Lower leg skin (tissue), 4 donors: ENCODE data around the gene AP4M1. TPM values are rescaled to one million over a fixed set of nuclear protein-coding genes. Genes with fewer than 3 reads are reported as not detected.
"Not testable (repeated sequence)": the region's sequence is repeated elsewhere in the genome, so short reads cannot be mapped to it uniquely, and the experiment has no call there.

Source experiments
- DNase-seq, 2 donors: peaks; one replicate each; pipeline ENCODE4 v3.0.0-alpha.2; 2019; ENCODE audit warnings: low spot score in 2 of 2
- H3K4me3 ChIP-seq: fragments of 200-600 bp; sonication (generic); 2 replicates; pipeline ENCODE4 v1.5.1; 2017; ENCODE audit warnings: mild to moderate bottlenecking, low read depth; ENCODE audit not compliant: poor library complexity, severe bottlenecking
- POLR2A ChIP-seq, 2 donors: fragments of 450-650 bp; IDR thresholded peaks; one replicate each; pipeline ENCODE4 v1.6.1; 2016 to 2017; ENCODE audit warnings: antibody characterized with exemption in 2 of 2, mild to moderate bottlenecking in 1 of 2, moderate library complexity in 1 of 2
- WGBS, 2 donors: methylation state at CpG; one replicate each; pipeline ENCODE4 v1.1.5; 2018; 5-methylcytosine and 5-hydroxymethylcytosine counted together
- intact Hi-C: fragments of 100-400 bp; cut with DNase I; formaldehyde crosslinking; loops from one replicate; pipeline ENCODE4 v1.15.0; 2023; ENCODE audit warnings: low total_unique reads
- total RNA-seq, 4 donors: library from RNA; depleted of rRNA; stranded (reverse); fragments of >200 nt; gene quantifications; one replicate each; pipeline ENCODE4 v1.1.0, GENCODE V29; 2016
- TF ChIP-seq, protein P1 (sequence below), 3 donors: fragments of 450-650 bp; IDR thresholded peaks; one replicate each; pipeline ENCODE4 v1.5.1; 2016; ENCODE audit warnings: antibody characterized with exemption in 3 of 3, mild to moderate bottlenecking in 3 of 3, moderate library complexity in 2 of 3

Gene AP4M1
- total RNA-seq, 4 donors from 2014 or later = 18.6 to 24.6 (median 21.0) TPM

DNA sequence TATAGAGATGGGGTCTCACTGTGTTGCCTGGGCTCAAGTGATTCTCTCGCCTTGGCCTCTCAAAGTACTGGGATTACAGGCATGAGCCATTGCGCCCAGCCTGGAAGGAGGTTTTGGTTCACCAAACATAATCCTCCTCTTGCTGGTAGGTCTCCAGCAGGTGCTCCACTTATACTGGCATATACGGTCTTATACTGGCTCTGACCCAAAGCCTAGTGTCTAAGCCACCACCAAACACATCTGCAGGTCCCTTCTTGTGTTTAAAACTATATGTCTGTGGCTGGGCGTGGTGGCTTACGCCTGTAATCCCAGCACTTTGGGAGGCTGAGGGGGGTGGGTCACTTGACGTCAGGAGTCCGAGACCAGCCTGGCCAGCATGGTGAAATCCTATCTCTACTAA, 30.7 kb downstream of the AP4M1 start:
- WGBS, 2 donors = 61 to 64% methylated on average over 7 of the region's 7 CpGs
- TF ChIP-seq POLR2A (IDR thresholded peaks at IDR 0.05) = no peak
- TF ChIP-seq, protein P1, sequence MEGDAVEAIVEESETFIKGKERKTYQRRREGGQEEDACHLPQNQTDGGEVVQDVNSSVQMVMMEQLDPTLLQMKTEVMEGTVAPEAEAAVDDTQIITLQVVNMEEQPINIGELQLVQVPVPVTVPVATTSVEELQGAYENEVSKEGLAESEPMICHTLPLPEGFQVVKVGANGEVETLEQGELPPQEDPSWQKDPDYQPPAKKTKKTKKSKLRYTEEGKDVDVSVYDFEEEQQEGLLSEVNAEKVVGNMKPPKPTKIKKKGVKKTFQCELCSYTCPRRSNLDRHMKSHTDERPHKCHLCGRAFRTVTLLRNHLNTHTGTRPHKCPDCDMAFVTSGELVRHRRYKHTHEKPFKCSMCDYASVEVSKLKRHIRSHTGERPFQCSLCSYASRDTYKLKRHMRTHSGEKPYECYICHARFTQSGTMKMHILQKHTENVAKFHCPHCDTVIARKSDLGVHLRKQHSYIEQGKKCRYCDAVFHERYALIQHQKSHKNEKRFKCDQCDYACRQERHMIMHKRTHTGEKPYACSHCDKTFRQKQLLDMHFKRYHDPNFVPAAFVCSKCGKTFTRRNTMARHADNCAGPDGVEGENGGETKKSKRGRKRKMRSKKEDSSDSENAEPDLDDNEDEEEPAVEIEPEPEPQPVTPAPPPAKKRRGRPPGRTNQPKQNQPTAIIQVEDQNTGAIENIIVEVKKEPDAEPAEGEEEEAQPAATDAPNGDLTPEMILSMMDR (IDR thresholded peaks at IDR 0.05) = no peak
- no peak for DNase-seq
- intact Hi-C loops = loop anchor here (10.0 kb wide), 1 partner anchor 73 kb away; no protein-coding TSS in a partner anchor
- H3K4me3 ChIP-seq = no peak overlapping the region

DNA sequence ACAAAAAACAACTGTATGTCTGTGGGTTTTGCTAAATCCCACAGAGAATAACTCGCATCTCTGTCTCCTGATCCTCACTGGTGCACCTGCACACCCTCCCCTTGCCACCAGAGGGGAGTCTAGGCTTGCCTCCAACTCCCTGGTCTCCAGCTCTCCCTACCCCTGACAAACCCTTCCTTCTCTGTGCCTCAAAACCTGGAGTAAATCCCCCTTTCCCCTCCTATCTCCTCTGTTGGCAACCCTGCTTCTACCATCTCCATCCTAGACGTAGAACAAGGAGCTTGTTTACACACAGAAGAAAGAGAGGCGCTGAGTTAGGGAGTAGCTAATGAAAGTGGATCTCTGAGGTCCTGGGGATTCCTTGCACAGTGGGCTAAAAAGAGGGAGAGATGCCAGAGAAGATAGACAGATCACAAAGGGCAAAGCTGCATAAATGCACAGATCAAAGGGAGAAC, 31.3 kb downstream of the AP4M1 start:
- TF ChIP-seq, protein P1 (IDR thresholded peaks at IDR 0.05) = peak in 1 of 3 donors; percentile 83
- no peak for TF ChIP-seq POLR2A (IDR thresholded peaks at IDR 0.05)
- no peak for DNase-seq
- WGBS, 2 donors = 23 to 26% methylated on average over 3 of the region's 3 CpGs
- H3K4me3 ChIP-seq = no peak overlapping the region
- intact Hi-C loops = loop anchor here (10.0 kb wide), 1 partner anchor 72 kb away; no protein-coding TSS in a partner anchor

DNA sequence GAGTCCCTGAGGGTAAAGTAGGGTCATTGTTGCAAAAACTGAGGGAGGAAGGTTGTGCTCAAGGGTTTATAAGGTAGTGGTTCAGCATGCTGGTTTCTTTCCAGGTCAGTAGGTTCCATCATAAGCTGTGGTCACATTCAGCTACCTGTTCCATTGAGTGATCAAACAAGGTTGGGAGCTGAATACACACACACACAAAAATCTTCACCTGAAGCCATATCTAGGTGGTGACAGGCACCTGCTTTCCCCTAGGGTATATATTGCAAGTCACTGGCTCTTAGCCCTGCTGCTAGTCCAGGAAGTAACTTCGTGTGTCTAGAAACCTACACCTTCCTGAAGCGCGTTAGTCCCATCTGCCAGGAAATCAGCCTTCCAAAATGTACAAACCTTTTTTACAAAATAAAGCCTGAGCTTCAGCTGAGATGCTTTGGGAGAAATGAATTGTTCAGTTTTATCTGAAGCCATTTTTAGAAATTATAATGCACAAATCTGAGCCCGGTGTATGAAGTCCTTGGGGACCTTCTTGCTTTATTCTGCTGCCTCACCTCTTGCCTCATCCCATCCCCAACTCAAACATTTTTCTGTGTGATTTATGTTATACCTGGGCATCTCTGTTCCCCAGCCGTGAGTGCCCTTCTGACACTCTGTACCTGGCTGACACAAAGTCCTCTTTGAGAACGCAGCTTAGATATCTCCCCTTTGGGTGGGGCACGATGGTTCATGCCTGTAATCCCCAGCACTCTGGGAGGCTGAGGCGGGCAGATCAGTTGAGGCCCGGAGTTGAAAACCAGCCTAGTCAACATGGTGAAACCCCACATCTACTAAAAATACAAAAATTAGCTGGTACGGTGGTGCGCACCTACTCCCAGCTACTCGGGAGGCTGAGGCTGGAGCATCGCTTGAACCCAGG, 36.7 kb downstream of the AP4M1 start:
- WGBS, 2 donors = 67 to 75% methylated on average over 13 of the region's 13 CpGs
- intact Hi-C loops = loop anchor here (10.0 kb wide), 1 partner anchor 67 kb away; no protein-coding TSS in a partner anchor
- TF ChIP-seq, protein P1 (IDR thresholded peaks at IDR 0.05) = no peak
- TF ChIP-seq POLR2A (IDR thresholded peaks at IDR 0.05) = no peak
- DNase-seq = no peak
- no peak overlapping the region for H3K4me3 ChIP-seq

DNA sequence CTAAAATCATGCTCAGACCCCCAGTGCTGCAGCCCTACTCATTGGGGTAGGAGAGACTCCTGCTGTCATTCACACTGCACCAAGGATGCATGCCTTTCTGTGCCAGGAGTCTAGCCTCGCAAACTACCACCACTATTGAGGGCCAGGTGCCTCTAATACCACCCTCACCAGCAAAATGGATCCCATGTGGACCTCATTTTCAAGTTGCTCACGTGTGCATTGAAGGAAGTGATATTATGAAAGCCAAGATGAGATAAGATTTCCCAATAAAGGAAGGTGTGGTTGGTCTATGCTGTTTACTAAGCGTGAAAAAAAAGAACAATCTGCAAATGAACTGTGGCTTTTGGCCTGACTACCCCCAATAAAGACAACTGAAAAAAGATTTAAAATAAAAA, 40.1 kb downstream of the AP4M1 start:
- intact Hi-C loops = no loop called here
- H3K4me3 ChIP-seq = no peak overlapping the region
- DNase-seq = no peak
- TF ChIP-seq POLR2A (IDR thresholded peaks at IDR 0.05) = no peak
- TF ChIP-seq, protein P1 (IDR thresholded peaks at IDR 0.05) = no peak
- WGBS, 2 donors = 56% methylated on average over 3 of the region's 3 CpGs

DNA sequence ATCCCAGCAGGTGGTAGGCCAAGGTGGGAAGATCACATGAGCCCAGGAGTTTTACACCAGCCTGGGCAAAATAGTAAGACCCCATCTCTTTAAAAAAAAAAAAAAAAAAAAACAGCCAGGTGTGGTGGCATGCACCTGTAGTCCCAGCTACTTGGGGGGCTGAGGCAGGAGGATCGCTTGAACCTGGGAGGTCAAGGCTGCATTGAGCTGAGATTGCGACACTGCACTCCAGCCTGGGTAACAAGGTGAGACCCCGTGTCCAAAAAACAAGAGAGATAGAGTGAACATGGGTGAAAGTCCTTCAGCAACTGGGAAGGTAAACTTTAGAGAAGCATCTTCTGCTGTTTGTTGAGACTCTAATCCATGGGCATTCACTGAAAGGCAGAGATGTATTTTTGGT, 41.0 kb downstream of the AP4M1 start:
- no peak for DNase-seq
- 94 to 96% methylated on average over 3 of the region's 3 CpGs for WGBS, 2 donors
- intact Hi-C loops = no loop called here
- TF ChIP-seq, protein P1 (IDR thresholded peaks at IDR 0.05) = no peak
- TF ChIP-seq POLR2A (IDR thresholded peaks at IDR 0.05) = no peak
- no peak overlapping the region for H3K4me3 ChIP-seq

DNA sequence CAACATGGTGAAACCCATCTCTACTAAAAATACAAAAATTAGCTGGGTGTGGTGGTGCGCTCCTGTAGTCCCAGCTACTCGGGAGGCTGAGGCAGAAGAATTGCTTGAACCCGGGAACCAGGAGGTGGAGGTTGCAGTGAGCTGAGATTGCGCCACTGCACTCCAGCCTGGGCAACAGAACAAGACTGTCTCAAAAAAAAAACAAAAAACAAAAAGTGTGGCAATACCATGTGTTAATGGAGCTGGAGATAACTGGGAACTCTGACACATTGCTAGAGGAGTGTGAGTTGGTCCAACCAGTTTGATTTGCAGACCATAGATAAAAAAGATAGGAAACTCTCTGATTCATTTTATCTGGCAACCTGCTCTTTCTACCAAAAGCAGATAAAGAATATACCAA, 44.9 kb downstream of the AP4M1 start:
- WGBS, 2 donors = 50 to 52% methylated on average over 4 of the region's 4 CpGs
- DNase-seq, intact Hi-C loops, H3K4me3 ChIP-seq: not testable (repeated sequence)
